ENCODE results near the gene TNNC1.

TNNC1 gene

GRCh38 chr3:52440249-52440551 lies 13.6 kb downstream of the TNNC1 start:
- no peaks in the 10 kb centered on the region for H3K9me3 ChIP-seq (ENCODE audit: control insufficient read depth, low read length)
- WGBS, 2 experiments (ENCODE audit: insufficient coverage in 2 of 2): 91 to 96% methylated on average over 12 of the region's 12 CpGs
- no peaks in the 10 kb centered on the region for H3K36me3 ChIP-seq (ENCODE audit: control insufficient read depth, insufficient read depth, low read length)
- no peak overlapping the region for H3K27ac ChIP-seq (ENCODE audit: low read depth, low read length, severe bottlenecking)
- no peak overlapping the region for H3K4me3 ChIP-seq (ENCODE audit: extremely low read depth, insufficient read depth, low read length, poor library complexity, severe bottlenecking)
- H3K4me1 ChIP-seq (ENCODE audit: control insufficient read depth, insufficient read depth, low read length, poor library complexity, severe bottlenecking): peaks cover 8% of the 10 kb centered on the region

- Histone ChIP-seq H3K36me3 (ENCODE audit: control insufficient read depth, insufficient read depth, low read length) (no peaks in the 10 kb centered on the region), H3K27ac (ENCODE audit: low read depth, low read length, severe bottlenecking) (no peak overlapping the region), H3K4me1 (ENCODE audit: control insufficient read depth, insufficient read depth, low read length, poor library complexity, severe bottlenecking) (peaks cover 3% of the 10 kb centered on the region), H3K4me3 (ENCODE audit: extremely low read depth, insufficient read depth, low read length, poor library complexity, severe bottlenecking) (no peak overlapping the region), H3K9me3 (ENCODE audit: control insufficient read depth, low read length) (no peaks in the 10 kb centered on the region)
- WGBS, 2 experiments (ENCODE audit: insufficient coverage in 2 of 2): 95 to 98% methylated on average over 13 to 15 of the region's 16 CpGs
Measured at GRCh38 chr3:52439426-52440248, 14.2 kb downstream of the TNNC1 start.

- H3K9me3 ChIP-seq (ENCODE audit: control insufficient read depth, low read length): no peaks in the 10 kb centered on the region
- H3K4me3 ChIP-seq (ENCODE audit: extremely low read depth, insufficient read depth, low read length, poor library complexity, severe bottlenecking): no peak overlapping the region
- no peak overlapping the region for H3K27ac ChIP-seq (ENCODE audit: low read depth, low read length, severe bottlenecking)
- WGBS, 2 experiments (ENCODE audit: insufficient coverage in 2 of 2): 91 to 92% methylated on average over 3 to 7 of the region's 9 CpGs
- H3K4me1 ChIP-seq (ENCODE audit: control insufficient read depth, insufficient read depth, low read length, poor library complexity, severe bottlenecking): peaks cover 3% of the 10 kb centered on the region
- H3K36me3 ChIP-seq (ENCODE audit: control insufficient read depth, insufficient read depth, low read length): no peaks in the 10 kb centered on the region
Measured at GRCh38 chr3:52438579-52439425, 15.0 kb downstream of the TNNC1 start.

GRCh38 chr3:52438104-52438376 lies 15.8 kb downstream of the TNNC1 start:
- H3K4me1 ChIP-seq (ENCODE audit: control insufficient read depth, insufficient read depth, low read length, poor library complexity, severe bottlenecking): peaks cover 3% of the 10 kb centered on the region
- 91 to 96% methylated on average over 6 of the region's 6 CpGs for WGBS, 2 experiments (ENCODE audit: insufficient coverage in 2 of 2)
- no peak overlapping the region for H3K27ac ChIP-seq (ENCODE audit: low read depth, low read length, severe bottlenecking)
- H3K4me3 ChIP-seq (ENCODE audit: extremely low read depth, insufficient read depth, low read length, poor library complexity, severe bottlenecking): no peak overlapping the region
- H3K36me3 ChIP-seq (ENCODE audit: control insufficient read depth, insufficient read depth, low read length): no peaks in the 10 kb centered on the region
- no peaks in the 10 kb centered on the region for H3K9me3 ChIP-seq (ENCODE audit: control insufficient read depth, low read length)

GRCh38 chr3:52437326-52438103 lies 16.3 kb downstream of the TNNC1 start:
- Histone ChIP-seq H3K4me1 (ENCODE audit: control insufficient read depth, insufficient read depth, low read length, poor library complexity, severe bottlenecking) (peaks cover 3% of the 10 kb centered on the region), H3K9me3 (ENCODE audit: control insufficient read depth, low read length) (no peaks in the 10 kb centered on the region), H3K27ac (ENCODE audit: low read depth, low read length, severe bottlenecking) (no peak overlapping the region), H3K4me3 (ENCODE audit: extremely low read depth, insufficient read depth, low read length, poor library complexity, severe bottlenecking) (no peak overlapping the region), H3K36me3 (ENCODE audit: control insufficient read depth, insufficient read depth, low read length) (no peaks in the 10 kb centered on the region)
- 92 to 99% methylated on average over 13 to 14 of the region's 15 CpGs for WGBS, 2 experiments (ENCODE audit: insufficient coverage in 2 of 2)

- WGBS, 2 experiments (ENCODE audit: insufficient coverage in 2 of 2): 88 to 96% methylated on average over 4 to 8 of the region's 13 CpGs
- no peak overlapping the region for H3K4me3 ChIP-seq (ENCODE audit: extremely low read depth, insufficient read depth, low read length, poor library complexity, severe bottlenecking)
- H3K4me1 ChIP-seq (ENCODE audit: control insufficient read depth, insufficient read depth, low read length, poor library complexity, severe bottlenecking): peaks cover 5% of the 10 kb centered on the region
Measured at GRCh38 chr3:52436500-52437149, 17.2 kb downstream of the TNNC1 start.

GRCh38 chr3:52435246-52436101 lies 18.4 kb downstream of the TNNC1 start:
- peaks cover 5% of the 10 kb centered on the region for H3K4me1 ChIP-seq (ENCODE audit: control insufficient read depth, insufficient read depth, low read length, poor library complexity, severe bottlenecking)
- H3K9me3 ChIP-seq (ENCODE audit: control insufficient read depth, low read length): no peaks in the 10 kb centered on the region
- H3K36me3 ChIP-seq (ENCODE audit: control insufficient read depth, insufficient read depth, low read length): no peaks in the 10 kb centered on the region
- 96 to 97% methylated on average over 25 to 30 of the region's 32 CpGs for WGBS, 2 experiments (ENCODE audit: insufficient coverage in 2 of 2)
- no peak overlapping the region for H3K4me3 ChIP-seq (ENCODE audit: extremely low read depth, insufficient read depth, low read length, poor library complexity, severe bottlenecking)
- no peak overlapping the region for H3K27ac ChIP-seq (ENCODE audit: low read depth, low read length, severe bottlenecking)

More at GRCh38 chr3:52436500-52437149, 17.2 kb downstream of the TNNC1 start:
- no peaks in the 10 kb centered on the region for H3K36me3 ChIP-seq (ENCODE audit: control insufficient read depth, insufficient read depth, low read length)
- H3K9me3 ChIP-seq (ENCODE audit: control insufficient read depth, low read length): no peaks in the 10 kb centered on the region
- no peak overlapping the region for H3K27ac ChIP-seq (ENCODE audit: low read depth, low read length, severe bottlenecking)

- H3K4me1 ChIP-seq (ENCODE audit: control insufficient read depth, insufficient read depth, low read length, poor library complexity, severe bottlenecking): peaks cover 12% of the 10 kb centered on the region
- H3K36me3 ChIP-seq (ENCODE audit: control insufficient read depth, insufficient read depth, low read length): no peaks in the 10 kb centered on the region
- H3K27ac ChIP-seq (ENCODE audit: low read depth, low read length, severe bottlenecking): peak overlapping the region; percentile 26
- no peaks in the 10 kb centered on the region for H3K9me3 ChIP-seq (ENCODE audit: control insufficient read depth, low read length)
- WGBS, 2 experiments (ENCODE audit: insufficient coverage in 2 of 2): 90 to 100% methylated on average over 2 to 8 of the region's 9 CpGs
- no peak overlapping the region for H3K4me3 ChIP-seq (ENCODE audit: extremely low read depth, insufficient read depth, low read length, poor library complexity, severe bottlenecking)
Measured at GRCh38 chr3:52434491-52435115, 19.2 kb downstream of the TNNC1 start.

GRCh38 chr3:52433996-52434479 lies 19.8 kb downstream of the TNNC1 start:
- 96 to 100% methylated on average over 6 of the region's 6 CpGs for WGBS, 2 experiments (ENCODE audit: insufficient coverage in 2 of 2)

More at GRCh38 chr3:52433996-52434479, 19.8 kb downstream of the TNNC1 start:
- peaks cover 18% of the 10 kb centered on the region for H3K4me1 ChIP-seq (ENCODE audit: control insufficient read depth, insufficient read depth, low read length, poor library complexity, severe bottlenecking)
- H3K4me3 ChIP-seq (ENCODE audit: extremely low read depth, insufficient read depth, low read length, poor library complexity, severe bottlenecking): no peak overlapping the region
- no peaks in the 10 kb centered on the region for H3K9me3 ChIP-seq (ENCODE audit: control insufficient read depth, low read length)
- no peaks in the 10 kb centered on the region for H3K36me3 ChIP-seq (ENCODE audit: control insufficient read depth, insufficient read depth, low read length)
- H3K27ac ChIP-seq (ENCODE audit: low read depth, low read length, severe bottlenecking): peak overlapping the region; percentile 26

Data from mesodermal cell (in vitro differentiated cells).